Calu3 (cell line): Measurements from ENCODE around the gene SERGEF. TPM values are rescaled to one million over a fixed set of nuclear protein-coding genes. Genes with fewer than 3 reads are reported as not detected.

Experiments
- BruUV-seq: library from RNA; stranded (reverse); fragments of 400-500 nt; replicated peaks from 2 replicates; lab custom pipeline; 2021; lab: Mats Ljungman, UMichigan
- CTCF ChIA-PET: fragments of 300-600 bp; sonication (Branson Sonifier 250); formaldehyde crosslinking; loops from one replicate; lab custom pipeline; 2022; ENCODE audit warnings: antibody characterized with exemption; lab: Charles Lee
- DNase-seq: peaks from one replicate; pipeline ENCODE4 v3.0.0; 2022
- H3K27ac Mint-ChIP-seq: one replicate; pipeline ENCODE4 v1.8.0; 2022; ENCODE audit warnings: mixed read lengths; ENCODE audit not compliant: unreplicated experiment
- H3K27me3 Mint-ChIP-seq: one replicate; pipeline ENCODE4 v1.8.0; 2022; ENCODE audit warnings: mixed read lengths; ENCODE audit not compliant: unreplicated experiment
- H3K36me3 Mint-ChIP-seq: one replicate; pipeline ENCODE4 v1.8.0; 2022; ENCODE audit warnings: mild to moderate bottlenecking, moderate library complexity, mixed read lengths; ENCODE audit not compliant: insufficient read depth, unreplicated experiment
- H3K4me1 Mint-ChIP-seq: one replicate; pipeline ENCODE4 v1.8.0; 2022; ENCODE audit warnings: mild to moderate bottlenecking, low read depth, mixed read lengths; ENCODE audit not compliant: unreplicated experiment
- H3K4me3 Mint-ChIP-seq: one replicate; pipeline ENCODE4 v1.8.0; 2022; ENCODE audit warnings: mild to moderate bottlenecking, low read depth, moderate library complexity, mixed read lengths; ENCODE audit not compliant: unreplicated experiment
- H3K9me3 Mint-ChIP-seq: one replicate; pipeline ENCODE4 v1.8.0; 2022; ENCODE audit warnings: low read depth, mixed read lengths; ENCODE audit not compliant: unreplicated experiment
- CTCF ChIP-seq: fragments of 200-600 bp; IDR thresholded peaks from one replicate; pipeline ENCODE4 v1.8.0; 2022; ENCODE audit warnings: antibody characterized with exemption; ENCODE audit not compliant: unreplicated experiment
- intact Hi-C: fragments of 100-400 bp; cut with micrococcal nuclease; formaldehyde crosslinking; loops from one replicate; pipeline ENCODE4 v1.10.0; 2022; ENCODE audit not compliant: unreplicated experiment
- total RNA-seq: library from RNA; stranded (reverse); gene quantifications from 2 replicates; pipeline ENCODE4 v1.2.3, GENCODE V29; 2022

SERGEF gene
- total RNA-seq, 1 experiment from 2014 or later = 28.1 TPM

DNA sequence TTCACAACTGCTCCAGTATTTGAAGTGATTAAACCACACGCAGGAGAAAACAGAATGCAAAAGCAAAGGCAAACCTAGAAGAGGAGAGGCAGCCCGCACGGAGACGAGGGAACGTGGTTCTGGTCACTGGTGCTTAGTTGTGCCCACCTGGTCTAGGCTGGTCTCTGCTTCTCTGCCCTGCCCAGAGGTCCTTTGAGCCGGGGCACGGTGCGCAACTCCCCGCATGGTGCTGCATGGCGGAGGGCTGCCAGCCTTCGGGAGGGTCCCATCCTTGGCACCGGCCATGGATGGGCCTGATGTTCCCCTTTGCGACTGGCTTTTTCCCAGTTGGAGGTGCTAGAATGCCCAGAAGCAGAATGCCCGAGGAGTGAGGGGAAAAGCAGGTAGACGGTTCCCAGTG is 232.2 kb downstream of the SERGEF start:
- DNase-seq = no peak
- TF ChIP-seq CTCF = no peak
- Mint-ChIP-seq H3K9me3 (no peaks in the 10 kb centered on the region), H3K36me3 (peaks cover 4% of the 10 kb centered on the region), H3K4me3 (no peak overlapping the region), H3K4me1 (no peaks in the 10 kb centered on the region), H3K27me3 (peaks cover 71% of the 10 kb centered on the region), H3K27ac (no peak overlapping the region)
- BruUV-seq = no TSS peak
- CTCF ChIA-PET = no interaction called here
- intact Hi-C loops = no loop called here

DNA sequence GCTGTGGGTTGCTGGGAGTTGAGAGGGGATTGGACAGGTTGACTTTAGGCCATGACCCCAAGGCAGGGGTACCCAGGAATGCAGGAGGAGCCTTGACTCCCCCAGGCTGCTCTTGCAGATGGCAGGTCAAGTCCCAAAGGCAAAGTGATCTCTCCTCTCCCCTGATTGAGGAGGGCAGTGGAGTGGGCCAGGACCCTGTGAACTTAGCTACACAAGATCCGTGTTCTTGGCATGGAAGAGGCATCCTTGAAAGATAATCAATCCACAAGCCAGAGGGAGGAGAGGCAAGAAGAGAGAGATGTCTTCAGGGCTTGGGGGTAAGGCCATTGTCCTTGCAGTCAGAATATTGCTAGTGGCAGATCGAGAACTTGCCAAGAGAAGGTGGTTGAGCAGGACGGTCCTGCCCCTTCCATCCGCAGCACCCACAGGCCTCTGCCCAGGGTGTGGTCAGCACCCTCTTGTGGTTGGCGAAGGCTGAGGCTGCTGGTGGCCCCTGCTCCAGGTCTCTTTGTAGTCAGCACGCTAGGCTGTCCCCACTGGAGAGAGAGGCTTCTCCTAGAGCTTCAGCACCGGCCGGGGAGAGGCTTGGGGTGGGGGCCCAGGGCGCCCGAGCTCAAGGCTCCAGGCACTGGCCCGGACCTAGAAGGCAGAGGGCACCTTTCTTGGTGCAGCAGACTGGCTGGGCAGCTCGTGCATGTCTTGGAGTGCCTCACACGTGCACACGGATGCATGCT is 232.8 kb downstream of the SERGEF start:
- CTCF ChIA-PET = no interaction called here
- no peak for DNase-seq
- no TSS peak for BruUV-seq

DNA sequence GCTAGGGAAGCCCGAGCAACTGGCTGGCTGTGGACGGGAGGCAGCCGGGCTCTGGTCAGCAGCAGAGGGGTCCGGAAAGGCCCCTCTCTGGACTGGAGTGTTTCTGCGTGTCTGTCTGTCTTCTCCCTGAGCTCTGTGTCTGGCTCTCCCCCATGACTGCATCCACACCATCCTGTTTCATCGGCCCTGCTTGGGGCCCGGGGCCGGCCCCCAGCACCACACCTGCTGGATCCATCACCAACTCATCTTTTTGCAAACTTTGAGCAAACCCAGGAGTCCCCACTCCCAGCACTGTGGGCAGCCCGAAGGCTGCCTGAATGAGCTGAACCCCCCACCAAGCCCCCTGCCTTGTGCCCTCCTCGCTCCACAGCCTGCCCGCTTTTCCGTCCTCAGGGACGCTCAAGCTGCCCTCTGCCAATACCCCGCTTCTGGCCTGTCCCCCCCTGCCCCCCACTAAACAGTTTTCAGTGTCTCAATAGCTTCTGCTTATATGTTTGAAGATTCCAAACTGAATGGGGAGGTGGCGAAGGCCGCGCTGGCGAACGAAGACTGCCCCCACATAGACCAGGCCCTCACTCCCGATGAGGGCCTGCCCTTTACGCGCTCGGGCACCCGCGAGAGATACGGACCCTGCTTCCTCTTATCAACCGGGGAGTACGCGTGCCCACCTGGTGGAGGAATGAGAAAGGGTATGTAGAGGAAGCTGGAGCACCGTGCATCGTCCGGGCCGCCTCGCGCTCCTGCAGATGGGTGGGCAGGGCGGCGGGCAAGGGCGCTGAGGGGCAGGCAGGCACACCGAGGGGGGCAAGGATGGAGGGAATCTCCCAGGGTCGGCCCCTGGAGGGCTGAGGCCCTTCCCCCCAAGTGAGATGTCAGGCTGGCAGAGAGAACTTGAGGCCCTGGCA is 233.6 kb downstream of the SERGEF start:
- BruUV-seq = no TSS peak
- Mint-ChIP-seq H3K27me3 (peaks cover 85% of the 10 kb centered on the region), H3K9me3 (no peaks in the 10 kb centered on the region), H3K27ac (no peak overlapping the region), H3K36me3 (peaks cover 4% of the 10 kb centered on the region), H3K4me1 (no peaks in the 10 kb centered on the region), H3K4me3 (no peak overlapping the region)
- no peak for DNase-seq
- intact Hi-C loops = no loop called here
- no peak for TF ChIP-seq CTCF
- CTCF ChIA-PET = no interaction called here

More for the DNA sequence above, 232.8 kb downstream of the SERGEF start:
- Mint-ChIP-seq H3K9me3 (no peaks in the 10 kb centered on the region), H3K27ac (no peak overlapping the region), H3K4me3 (no peak overlapping the region), H3K36me3 (peaks cover 4% of the 10 kb centered on the region), H3K4me1 (no peaks in the 10 kb centered on the region), H3K27me3 (peaks cover 77% of the 10 kb centered on the region)
- TF ChIP-seq CTCF = no peak
- intact Hi-C loops = no loop called here

DNA sequence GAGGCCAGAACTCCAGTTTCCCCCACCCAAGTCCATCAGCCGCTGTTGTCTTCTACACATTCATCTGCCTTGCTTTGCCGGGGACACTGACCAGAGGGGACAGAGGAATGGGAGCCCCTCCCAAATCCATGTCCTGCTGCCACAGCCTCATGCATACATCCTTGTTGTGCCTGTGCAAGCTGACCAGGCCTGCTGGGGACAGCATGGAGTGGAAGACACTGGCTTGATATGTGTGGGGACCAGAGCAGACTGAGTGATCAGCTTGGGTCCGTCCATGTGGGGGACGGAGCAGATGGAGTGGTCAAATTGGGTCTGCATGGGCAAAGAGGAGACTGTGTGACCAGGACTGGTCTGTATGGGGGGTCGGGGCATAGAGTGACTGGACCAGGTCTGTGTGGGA is 234.5 kb downstream of the SERGEF start:
- no peak for DNase-seq
- H3K9me3 Mint-ChIP-seq = no peaks in the 10 kb centered on the region
- peaks cover 4% of the 10 kb centered on the region for H3K36me3 Mint-ChIP-seq
- no TSS peak for BruUV-seq
- H3K4me3 Mint-ChIP-seq = no peak overlapping the region
- CTCF ChIA-PET = no interaction called here
- no peak for TF ChIP-seq CTCF
- H3K4me1 Mint-ChIP-seq = no peaks in the 10 kb centered on the region
- no peak overlapping the region for H3K27ac Mint-ChIP-seq
- intact Hi-C loops = no loop called here
- H3K27me3 Mint-ChIP-seq = peaks cover 94% of the 10 kb centered on the region
